Astrocyte (in vitro differentiated cells and primary cell): ENCODE data around the gene DEDD2. TPM values are rescaled to one million over a fixed set of nuclear protein-coding genes. Genes with fewer than 3 reads are reported as not detected.
A peak's percentile ranks its signal among the peaks of the same experiment; 100 is the strongest.

Experiments used
- DNase-seq: peaks from one replicate; pipeline ENCODE4 v3.0.0-alpha.2; 2010; ENCODE audit warnings: low read depth
- FAIRE-seq: peaks from 2 replicates; lab custom pipeline; 2011; peaks lifted over from hg19 to GRCh38; lab: Jason Lieb, UNC
- H2AFZ ChIP-seq: 2 replicates; pipeline ENCODE4 v1.6.0; 2012; ENCODE audit warnings: low read depth, low read length, inconsistent platforms
- H3K27ac ChIP-seq: 2 replicates; pipeline ENCODE4 v1.5.1; 2011; ENCODE audit warnings: low read depth, low read length, inconsistent platforms
- H3K27me3 ChIP-seq: 2 replicates; pipeline ENCODE4 v1.6.0; 2011; ENCODE audit warnings: low read length, inconsistent platforms; ENCODE audit not compliant: insufficient read depth
- H3K36me3 ChIP-seq: 2 replicates; pipeline ENCODE4 v1.5.1; 2011; ENCODE audit warnings: low read length, inconsistent platforms; ENCODE audit not compliant: insufficient read depth
- H3K4me1 ChIP-seq: 2 replicates; pipeline ENCODE4 v1.5.1; 2011; ENCODE audit warnings: low read length, inconsistent platforms; ENCODE audit not compliant: insufficient read depth
- H3K4me2 ChIP-seq: 2 replicates; pipeline ENCODE4 v1.6.0; 2012; ENCODE audit warnings: low read length, inconsistent platforms
- H3K4me3 ChIP-seq: 2 replicates; pipeline ENCODE4 v1.5.1; 2011; ENCODE audit warnings: low read depth, mild to moderate bottlenecking, low read length, inconsistent platforms; ENCODE audit not compliant: insufficient read depth
- H3K79me2 ChIP-seq: 2 replicates; pipeline ENCODE4 v1.6.0; 2012; ENCODE audit warnings: mild to moderate bottlenecking, low read length, inconsistent platforms; ENCODE audit not compliant: insufficient read depth
- H3K9ac ChIP-seq: 2 replicates; pipeline ENCODE4 v1.6.0; 2012; ENCODE audit warnings: mild to moderate bottlenecking, low read length, inconsistent platforms
- H3K9me3 ChIP-seq: 2 replicates; pipeline ENCODE4 v1.5.1; 2012; ENCODE audit warnings: low read depth, mild to moderate bottlenecking, low read length, inconsistent platforms; ENCODE audit not compliant: insufficient read depth
- H4K20me1 ChIP-seq: 2 replicates; pipeline ENCODE4 v1.6.0; 2012; ENCODE audit warnings: low read length, inconsistent platforms; ENCODE audit not compliant: insufficient read depth
- H3K27ac Mint-ChIP-seq: one replicate; pipeline ENCODE4 v1.8.0; 2021; ENCODE audit warnings: mild to moderate bottlenecking, mixed read lengths; ENCODE audit not compliant: unreplicated experiment
- H3K27me3 Mint-ChIP-seq: one replicate; pipeline ENCODE4 v1.8.0; 2021; ENCODE audit warnings: low read depth, mixed read lengths; ENCODE audit not compliant: unreplicated experiment
- H3K36me3 Mint-ChIP-seq: one replicate; pipeline ENCODE4 v1.8.0; 2021; ENCODE audit warnings: low read depth, mixed read lengths; ENCODE audit not compliant: unreplicated experiment
- H3K4me1 Mint-ChIP-seq: one replicate; pipeline ENCODE4 v1.8.0; 2021; ENCODE audit warnings: low read depth, mixed read lengths; ENCODE audit not compliant: unreplicated experiment
- H3K4me3 Mint-ChIP-seq: one replicate; pipeline ENCODE4 v1.8.0; 2021; ENCODE audit warnings: mild to moderate bottlenecking, moderate library complexity, mixed read lengths; ENCODE audit not compliant: unreplicated experiment
- H3K9me3 Mint-ChIP-seq: one replicate; pipeline ENCODE4 v1.8.0; 2021; ENCODE audit warnings: mild to moderate bottlenecking, mixed read lengths; ENCODE audit not compliant: unreplicated experiment
- EZH2 ChIP-seq: IDR thresholded peaks from 2 replicates; pipeline ENCODE4 v1.6.1; 2012; ENCODE audit warnings: mild to moderate bottlenecking, low read length, inconsistent platforms; ENCODE audit not compliant: insufficient read depth
- total RNA-seq: library from RNA; stranded (reverse); gene quantifications from 2 replicates; pipeline ENCODE4 v1.2.1, GENCODE V29; 2021
- TF ChIP-seq, protein P1 (sequence below): IDR thresholded peaks from 2 replicates; pipeline ENCODE4 v1.5.1; 2011; ENCODE audit warnings: low read depth, mild to moderate bottlenecking, inconsistent platforms, low read length, moderate library complexity; ENCODE audit not compliant: insufficient read depth

Gene DEDD2
- total RNA-seq, 1 donor from 2014 or later = 26.1 TPM

DNA sequence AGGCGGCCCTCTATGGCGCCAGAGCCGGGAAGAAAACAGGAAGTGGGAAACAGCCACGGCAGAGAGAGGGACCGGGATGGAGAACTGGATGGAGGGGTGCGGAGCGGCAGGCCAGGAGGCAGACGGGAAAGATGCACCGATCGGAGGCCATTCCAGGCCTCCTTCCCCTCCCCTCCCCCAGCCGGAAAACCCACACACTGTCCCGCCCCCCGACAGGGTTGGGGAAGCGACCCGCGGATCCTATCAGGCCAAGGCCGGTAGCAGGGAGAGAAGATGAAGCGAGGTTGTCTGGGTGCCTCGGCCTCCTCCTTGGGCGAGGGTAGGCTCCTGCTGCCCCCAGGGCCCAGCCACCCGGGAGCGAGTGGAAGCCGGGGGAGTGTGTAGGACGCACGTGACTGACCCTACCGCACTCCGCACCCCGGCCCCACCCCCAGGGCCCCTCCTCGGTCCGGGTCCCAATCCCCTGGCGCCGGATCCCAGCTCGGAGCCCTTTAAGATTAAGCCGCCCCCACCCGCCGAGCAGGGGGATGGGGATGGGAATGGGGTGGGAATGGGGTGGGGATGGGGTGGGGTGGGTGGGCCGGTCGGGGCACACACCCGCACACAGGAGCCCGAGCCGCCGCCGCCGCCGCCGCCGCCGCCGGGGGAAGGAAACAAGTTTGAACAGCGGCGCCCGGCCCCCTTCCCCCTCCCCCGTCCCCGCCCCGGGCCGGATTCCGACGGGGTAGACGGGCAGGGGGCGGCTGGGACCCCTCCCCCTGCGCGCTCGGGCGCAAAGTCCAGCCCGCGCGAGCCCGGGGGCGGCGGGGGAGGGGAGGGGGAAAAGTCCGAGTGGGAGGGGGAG is 36.0 kb upstream of the DEDD2 start:
- Mint-ChIP-seq H3K4me3 (peak overlapping the region; percentile 96), H3K36me3 (peaks cover 6% of the 10 kb centered on the region), H3K9me3 (peaks cover 3% of the 10 kb centered on the region), H3K27me3 (no peaks in the 10 kb centered on the region), H3K4me1 (peaks cover 16% of the 10 kb centered on the region), H3K27ac (peak overlapping the region; percentile 93)
- FAIRE-seq (no peak), DNase-seq (no peak)
- H3K4me2 ChIP-seq = peak overlapping the region; percentile 99
- no peaks in the 10 kb centered on the region for H3K9me3 ChIP-seq
- peaks cover 9% of the 10 kb centered on the region for H3K36me3 ChIP-seq
- peaks cover 32% of the 10 kb centered on the region for H3K4me1 ChIP-seq
- H3K27ac ChIP-seq = peak overlapping the region; percentile 90
- H3K27me3 ChIP-seq = no peaks in the 10 kb centered on the region
- peaks cover 43% of the 10 kb centered on the region for H4K20me1 ChIP-seq
- TF ChIP-seq, protein P1, sequence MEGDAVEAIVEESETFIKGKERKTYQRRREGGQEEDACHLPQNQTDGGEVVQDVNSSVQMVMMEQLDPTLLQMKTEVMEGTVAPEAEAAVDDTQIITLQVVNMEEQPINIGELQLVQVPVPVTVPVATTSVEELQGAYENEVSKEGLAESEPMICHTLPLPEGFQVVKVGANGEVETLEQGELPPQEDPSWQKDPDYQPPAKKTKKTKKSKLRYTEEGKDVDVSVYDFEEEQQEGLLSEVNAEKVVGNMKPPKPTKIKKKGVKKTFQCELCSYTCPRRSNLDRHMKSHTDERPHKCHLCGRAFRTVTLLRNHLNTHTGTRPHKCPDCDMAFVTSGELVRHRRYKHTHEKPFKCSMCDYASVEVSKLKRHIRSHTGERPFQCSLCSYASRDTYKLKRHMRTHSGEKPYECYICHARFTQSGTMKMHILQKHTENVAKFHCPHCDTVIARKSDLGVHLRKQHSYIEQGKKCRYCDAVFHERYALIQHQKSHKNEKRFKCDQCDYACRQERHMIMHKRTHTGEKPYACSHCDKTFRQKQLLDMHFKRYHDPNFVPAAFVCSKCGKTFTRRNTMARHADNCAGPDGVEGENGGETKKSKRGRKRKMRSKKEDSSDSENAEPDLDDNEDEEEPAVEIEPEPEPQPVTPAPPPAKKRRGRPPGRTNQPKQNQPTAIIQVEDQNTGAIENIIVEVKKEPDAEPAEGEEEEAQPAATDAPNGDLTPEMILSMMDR = no peak
- TF ChIP-seq EZH2 = no peak
- H2AFZ ChIP-seq = no peak overlapping the region
- H3K79me2 ChIP-seq = peaks cover 60% of the 10 kb centered on the region
- peak overlapping the region; percentile 89 for H3K4me3 ChIP-seq
- H3K9ac ChIP-seq = peak overlapping the region; percentile 98

DNA sequence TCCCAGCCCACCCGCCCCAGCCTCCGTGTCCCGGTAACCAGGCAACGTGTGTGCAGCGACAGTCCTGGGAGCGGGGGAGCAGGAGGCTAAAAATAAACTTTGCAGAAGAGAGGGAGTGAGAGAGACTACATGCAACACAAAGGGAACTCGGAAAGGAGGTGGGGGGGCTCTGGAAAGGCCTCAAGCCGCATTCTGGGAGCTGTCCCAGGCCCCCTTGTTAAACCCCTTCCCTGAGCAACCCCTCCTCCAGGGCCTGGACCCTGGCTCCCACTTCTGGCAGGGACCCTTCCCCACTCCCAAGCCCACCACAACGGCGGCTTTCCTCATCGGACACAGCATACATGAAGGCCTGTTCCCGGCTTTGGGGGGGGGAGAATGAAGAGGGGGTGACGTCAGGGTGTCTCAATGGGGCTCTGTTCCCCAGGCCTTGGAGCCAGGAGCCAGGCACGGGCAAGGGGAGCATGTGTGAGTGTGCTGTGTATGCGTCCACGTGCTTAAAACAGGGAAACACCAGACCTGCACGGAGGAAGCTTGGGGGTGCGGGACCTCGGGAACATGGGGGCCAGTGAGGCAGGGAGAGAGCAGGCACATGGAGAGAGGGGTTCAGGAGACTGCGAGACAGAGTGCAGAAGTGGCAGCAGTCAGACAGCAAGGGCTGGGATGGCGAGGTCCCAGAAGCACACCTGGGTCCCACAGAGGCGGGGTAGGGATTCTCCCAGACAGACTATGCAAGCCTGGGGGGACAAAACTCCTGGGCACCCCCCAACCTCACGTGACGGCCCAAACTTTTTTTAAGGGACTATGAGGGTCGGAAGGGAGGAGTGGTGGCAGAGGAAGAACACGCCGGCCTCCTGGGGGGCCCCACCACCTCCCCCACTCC is 35.1 kb upstream of the DEDD2 start:
- TF ChIP-seq, protein P1 = no peak
- TF ChIP-seq EZH2 = no peak
- Histone ChIP-seq H3K4me1 (peaks cover 32% of the 10 kb centered on the region), H3K79me2 (peaks cover 64% of the 10 kb centered on the region), H3K9me3 (no peaks in the 10 kb centered on the region), H3K27me3 (no peaks in the 10 kb centered on the region), H3K4me2 (peak overlapping the region; percentile 99), H3K27ac (peak overlapping the region; percentile 90), H4K20me1 (peaks cover 45% of the 10 kb centered on the region), H3K4me3 (peak overlapping the region; percentile 68), H3K9ac (peak overlapping the region; percentile 92), H3K36me3 (peaks cover 9% of the 10 kb centered on the region), H2AFZ (no peak overlapping the region)
- DNase-seq = no peak
- Mint-ChIP-seq H3K27me3 (no peaks in the 10 kb centered on the region), H3K27ac (peak overlapping the region; percentile 93), H3K9me3 (peaks cover 3% of the 10 kb centered on the region), H3K4me1 (peaks cover 16% of the 10 kb centered on the region), H3K4me3 (peak overlapping the region; percentile 96), H3K36me3 (peaks cover 6% of the 10 kb centered on the region)
- FAIRE-seq = no peak
